IPS-15b (cell line): Measurements from ENCODE around the gene GRM1.
A peak's percentile ranks its signal among the peaks of the same experiment; 100 is the strongest.

Experiments used
- H3K27me3 ChIP-seq: one replicate; pipeline ENCODE4 v1.6.1; 2013; ENCODE audit warnings: low read length; ENCODE audit not compliant: control insufficient read depth, insufficient read depth
- H3K36me3 ChIP-seq: one replicate; pipeline ENCODE4 v1.6.1; 2013; ENCODE audit warnings: low read length; ENCODE audit not compliant: control insufficient read depth, insufficient read depth
- H3K4me1 ChIP-seq: one replicate; pipeline ENCODE4 v1.6.1; 2013; ENCODE audit warnings: mild to moderate bottlenecking, low read length; ENCODE audit not compliant: control insufficient read depth, insufficient read depth
- H3K4me3 ChIP-seq: one replicate; pipeline ENCODE4 v1.5.1; 2013; ENCODE audit warnings: low read depth, low read length
- H3K9ac ChIP-seq: one replicate; pipeline ENCODE4 v1.6.1; 2013; ENCODE audit warnings: low read depth, mild to moderate bottlenecking, low read length
- H3K9me3 ChIP-seq: one replicate; pipeline ENCODE4 v1.6.1; 2013; ENCODE audit warnings: mild to moderate bottlenecking, low read length; ENCODE audit not compliant: control insufficient read depth, insufficient read depth

GRM1 gene

GRCh38 chr6:146028851-146029572, at the start of gene GRM1:
Gene GRM1, plus strand, starts transcription at chr6:146029062. Its CDS starts 456 bp downstream, at chr6:146029518.
- Histone ChIP-seq H3K9me3 (no peaks in the 10 kb centered on the region), H3K4me3 (peak within 1 kb of the TSS; percentile 83), H3K9ac (no peak within 1 kb of the TSS), H3K36me3 (no peaks in the 10 kb centered on the region), H3K27me3 (peaks cover 45% of the 10 kb centered on the region), H3K4me1 (no peaks in the 10 kb centered on the region)

- no peak overlapping the region for H3K9ac ChIP-seq
- H3K36me3 ChIP-seq = no peaks in the 10 kb centered on the region
- H3K9me3 ChIP-seq = no peaks in the 10 kb centered on the region
- no peak overlapping the region for H3K4me3 ChIP-seq
- H3K4me1 ChIP-seq = no peaks in the 10 kb centered on the region
- H3K27me3 ChIP-seq = no peaks in the 10 kb centered on the region
Observed at GRCh38 chr6:146009338-146009737, 19.5 kb upstream of the GRM1 start.

- H3K36me3 ChIP-seq = no peaks in the 10 kb centered on the region
- no peak overlapping the region for H3K9ac ChIP-seq
- no peaks in the 10 kb centered on the region for H3K27me3 ChIP-seq
- no peak overlapping the region for H3K4me3 ChIP-seq
- peaks cover 4% of the 10 kb centered on the region for H3K4me1 ChIP-seq
- no peaks in the 10 kb centered on the region for H3K9me3 ChIP-seq
Observed at GRCh38 chr6:146014233-146014632, 14.6 kb upstream of the GRM1 start.

GRCh38 chr6:146017672-146018071, 11.2 kb upstream of the GRM1 start:
- no peak overlapping the region for H3K9ac ChIP-seq
- peaks cover 4% of the 10 kb centered on the region for H3K4me1 ChIP-seq
- H3K36me3 ChIP-seq = no peaks in the 10 kb centered on the region
- no peaks in the 10 kb centered on the region for H3K27me3 ChIP-seq
- H3K4me3 ChIP-seq = no peak overlapping the region
- no peaks in the 10 kb centered on the region for H3K9me3 ChIP-seq

GRCh38 chr6:146026873-146027272, 2.0 kb upstream of the GRM1 start:
- Histone ChIP-seq H3K36me3 (no peaks in the 10 kb centered on the region), H3K27me3 (peaks cover 45% of the 10 kb centered on the region), H3K9me3 (no peaks in the 10 kb centered on the region), H3K4me3 (no peak overlapping the region), H3K9ac (no peak overlapping the region), H3K4me1 (no peaks in the 10 kb centered on the region)

GRCh38 chr6:146027586-146028251, 1.1 kb upstream of the GRM1 start:
- peaks cover 45% of the 10 kb centered on the region for H3K27me3 ChIP-seq
- no peaks in the 10 kb centered on the region for H3K9me3 ChIP-seq
- H3K4me1 ChIP-seq = no peaks in the 10 kb centered on the region
- peak overlapping the region; percentile 83 for H3K4me3 ChIP-seq
- H3K36me3 ChIP-seq = no peaks in the 10 kb centered on the region
- no peak overlapping the region for H3K9ac ChIP-seq

GRCh38 chr6:146028252-146028795, 538 bp upstream of the GRM1 start:
- H3K9me3 ChIP-seq = no peaks in the 10 kb centered on the region
- H3K9ac ChIP-seq = no peak overlapping the region
- peak overlapping the region; percentile 83 for H3K4me3 ChIP-seq
- H3K36me3 ChIP-seq = no peaks in the 10 kb centered on the region
- peaks cover 45% of the 10 kb centered on the region for H3K27me3 ChIP-seq
- H3K4me1 ChIP-seq = no peaks in the 10 kb centered on the region

GRCh38 chr6:146029573-146030184, 817 bp downstream of the GRM1 start:
- Histone ChIP-seq H3K36me3 (no peaks in the 10 kb centered on the region), H3K4me3 (peak overlapping the region; percentile 83), H3K9me3 (no peaks in the 10 kb centered on the region), H3K27me3 (peaks cover 45% of the 10 kb centered on the region), H3K9ac (no peak overlapping the region), H3K4me1 (no peaks in the 10 kb centered on the region)

- no peaks in the 10 kb centered on the region for H3K4me1 ChIP-seq
- H3K36me3 ChIP-seq = no peaks in the 10 kb centered on the region
- no peaks in the 10 kb centered on the region for H3K9me3 ChIP-seq
- peaks cover 35% of the 10 kb centered on the region for H3K27me3 ChIP-seq
- no peak overlapping the region for H3K4me3 ChIP-seq
- no peak overlapping the region for H3K9ac ChIP-seq
Observed at GRCh38 chr6:146032387-146032786, 3.5 kb downstream of the GRM1 start.

GRCh38 chr6:146040360-146040759, 11.5 kb downstream of the GRM1 start:
- Histone ChIP-seq H3K9me3 (no peaks in the 10 kb centered on the region), H3K9ac (no peak overlapping the region), H3K36me3 (no peaks in the 10 kb centered on the region), H3K4me1 (no peaks in the 10 kb centered on the region), H3K27me3 (no peaks in the 10 kb centered on the region), H3K4me3 (no peak overlapping the region)

- Histone ChIP-seq H3K9me3 (no peaks in the 10 kb centered on the region), H3K4me1 (no peaks in the 10 kb centered on the region), H3K9ac (no peak overlapping the region), H3K36me3 (no peaks in the 10 kb centered on the region), H3K4me3 (no peak overlapping the region), H3K27me3 (no peaks in the 10 kb centered on the region)
Observed at GRCh38 chr6:146041282-146041681, 12.4 kb downstream of the GRM1 start.
